Ascending aorta (tissue), 2 donors: Measurements from ENCODE around the gene NIFK. TPM values are rescaled to one million over a fixed set of nuclear protein-coding genes. Genes with fewer than 3 reads are reported as not detected.
A peak's percentile ranks its signal among the peaks of the same experiment; 100 is the strongest.
"Not testable (repeated sequence)": the region's sequence is repeated elsewhere in the genome, so short reads cannot be mapped to it uniquely, and the experiment has no call there.

ENCODE experiments used
- DNase-seq, 2 donors: peaks; one replicate each; pipeline ENCODE4 v3.0.0-alpha.2; 2019; ENCODE audit warnings: low spot score in 2 of 2
- H3K27ac ChIP-seq, 2 donors: fragments of 200-600 bp; sonication (generic); one replicate each; pipeline ENCODE4 v1.5.1; 2016 to 2017; ENCODE audit warnings: mild to moderate bottlenecking in 1 of 2
- H3K27me3 ChIP-seq: fragments of 200-600 bp; sonication (generic); one replicate; pipeline ENCODE4 v1.5.1; 2017
- H3K36me3 ChIP-seq, 2 donors: fragments of 200-600 bp; sonication (generic); one replicate each; pipeline ENCODE4 v1.5.1; 2016
- H3K4me1 ChIP-seq, 2 donors: fragments of 200-600 bp; sonication (generic); one replicate each; pipeline ENCODE4 v1.5.1; 2016 to 2017; ENCODE audit warnings: mild to moderate bottlenecking in 1 of 2
- H3K4me3 ChIP-seq, 2 donors: fragments of 200-600 bp; sonication (generic); one replicate each; pipeline ENCODE4 v1.5.1; 2016 to 2017; ENCODE audit warnings: mild to moderate bottlenecking in 1 of 2
- H3K9me3 ChIP-seq, 2 donors: fragments of 200-600 bp; sonication (generic); one replicate each; pipeline ENCODE4 v1.5.1; 2016
- CTCF ChIP-seq, 3 experiments: fragments of 200-600 bp in 2 of 3; fragments of 450-650 bp in 1 of 3; sonication (generic) in 2 of 3; IDR thresholded peaks; one replicate each; pipeline ENCODE4 v1.5.1; 2016 to 2019; ENCODE audit warnings: antibody characterized with exemption in 3 of 3, mild to moderate bottlenecking in 1 of 3, moderate library complexity in 1 of 3
- intact Hi-C: fragments of 100-400 bp; cut with DNase I; formaldehyde crosslinking; loops from one replicate; pipeline ENCODE4 v1.15.1; 2023
- total RNA-seq: library from RNA; depleted of rRNA; stranded (reverse); fragments of >200 nt; gene quantifications from one replicate; pipeline ENCODE4 v1.1.0, GENCODE V29; 2016

NIFK gene
- total RNA-seq, 1 donor from 2014 or later = 31.9 TPM

DNA sequence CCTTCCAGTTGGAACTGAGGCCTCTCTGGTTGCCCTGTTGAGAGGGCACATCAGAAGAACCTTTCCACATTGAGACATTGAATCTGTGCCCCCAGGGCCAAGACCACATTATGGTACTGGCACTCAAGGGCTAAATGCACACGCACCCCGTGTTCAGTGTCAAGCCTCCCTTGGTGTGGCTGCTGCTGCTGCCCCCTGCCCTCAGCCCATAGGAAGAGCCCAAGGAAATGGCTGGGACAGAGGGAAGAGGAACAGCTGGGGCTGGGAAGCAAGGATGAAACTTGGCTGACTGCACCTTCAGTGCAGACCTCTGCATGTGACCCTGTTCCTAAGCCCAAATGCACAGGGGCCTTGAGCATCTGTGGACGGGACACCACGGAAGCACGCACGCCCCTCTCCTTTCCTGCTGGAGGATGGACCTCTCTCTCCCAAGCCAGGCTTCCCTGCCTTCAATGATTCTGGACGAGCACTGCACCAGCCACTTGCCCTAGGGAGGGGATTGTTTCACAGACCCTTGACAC, 40.2 kb downstream of the NIFK start:
- no peak for DNase-seq
- intact Hi-C loops = no loop called here
- Histone ChIP-seq H3K4me3 (no peak overlapping the region), H3K9me3 (no peaks in the 10 kb centered on the region), H3K36me3 (no peaks in the 10 kb centered on the region), H3K27ac (no peak overlapping the region), H3K4me1 (peaks cover 0 to 20% of the 10 kb centered on the region in 2 donors), H3K27me3 (no peaks in the 10 kb centered on the region)
- no peak for TF ChIP-seq CTCF (IDR thresholded peaks at IDR 0.05)

- Histone ChIP-seq H3K27me3 (no peaks in the 10 kb centered on the region), H3K27ac (peak overlapping the region; percentile 58 to 66), H3K36me3 (no peaks in the 10 kb centered on the region), H3K4me1 (peaks cover 0 to 16% of the 10 kb centered on the region in 2 donors), H3K9me3 (no peaks in the 10 kb centered on the region), H3K4me3 (no peak overlapping the region)
- DNase-seq = no peak
- TF ChIP-seq CTCF (IDR thresholded peaks at IDR 0.05) = no peak
- intact Hi-C loops = no loop called here
Measured at GRCh38 chr2:121695171-121695451, 41.6 kb downstream of the NIFK start.

DNA sequence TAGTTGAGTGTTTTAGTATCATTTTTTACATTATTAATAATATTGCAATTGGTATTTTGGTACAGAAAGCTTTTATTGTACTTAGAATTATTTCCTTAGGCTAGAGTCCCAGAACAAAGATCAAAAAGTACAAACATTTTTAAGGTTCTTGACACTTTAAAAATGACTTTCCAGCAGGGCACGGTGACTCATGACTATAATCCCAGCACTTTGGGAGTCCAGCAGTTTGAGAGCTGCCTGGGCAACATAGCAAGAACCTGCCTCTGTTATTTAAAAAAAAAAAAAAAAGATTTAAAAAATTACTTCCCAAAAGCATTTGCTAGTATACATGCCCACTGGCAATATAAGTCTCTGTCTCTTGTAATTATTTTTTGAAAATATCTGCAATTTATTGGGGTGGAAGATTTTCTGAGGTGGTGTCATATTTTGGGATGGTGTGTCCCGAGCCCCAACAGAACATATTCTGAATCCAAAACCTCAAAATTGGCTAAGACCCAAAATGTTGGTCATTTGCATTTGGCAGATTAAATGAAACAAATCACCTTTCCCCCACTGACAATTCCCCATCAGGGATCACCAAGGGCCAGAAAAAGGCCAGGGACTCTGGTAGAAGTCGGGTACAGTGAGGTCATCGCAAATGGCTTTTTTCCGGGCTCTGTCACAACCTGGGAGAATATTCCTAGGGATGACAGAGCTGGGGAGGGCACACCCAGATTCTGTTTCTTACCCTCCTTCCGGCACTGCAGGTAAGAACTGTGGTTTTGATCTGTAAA, 42.1 kb downstream of the NIFK start:
- H3K9me3 ChIP-seq = no peaks in the 10 kb centered on the region
- peak overlapping the region; percentile 58 to 66 for H3K27ac ChIP-seq
- H3K4me3 ChIP-seq = no peak overlapping the region
- no peaks in the 10 kb centered on the region for H3K27me3 ChIP-seq
- intact Hi-C loops = loop anchor here (5.0 kb wide), 1 partner anchor 42 kb away; no protein-coding TSS in a partner anchor
- peak in 1 of 2 donors; percentile 69 for DNase-seq
- peaks cover 0 to 11% of the 10 kb centered on the region in 2 donors for H3K4me1 ChIP-seq
- no peaks in the 10 kb centered on the region for H3K36me3 ChIP-seq
- no peak for TF ChIP-seq CTCF (IDR thresholded peaks at IDR 0.05)

DNA sequence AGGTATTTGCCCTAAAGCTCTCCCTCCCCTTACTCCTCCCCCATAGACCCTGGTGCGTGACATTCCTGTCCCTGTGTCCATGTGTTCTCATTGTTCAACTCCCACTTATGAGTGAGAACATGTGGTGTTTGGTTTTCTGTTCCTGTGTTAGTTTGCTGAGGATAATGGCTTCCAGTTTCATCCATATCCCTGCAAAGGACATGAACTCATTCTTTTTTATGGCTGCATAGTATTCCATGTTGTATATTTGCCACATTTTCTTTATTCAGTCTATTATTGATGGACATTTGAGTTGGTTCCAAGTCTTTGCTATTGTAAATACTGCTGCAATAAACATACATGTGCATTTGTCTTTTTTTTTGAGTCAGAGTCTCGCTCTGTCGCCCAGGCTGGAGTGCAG, 46.1 kb downstream of the NIFK start:
- not testable (repeated sequence) for H3K27ac ChIP-seq, DNase-seq, H3K4me3 ChIP-seq, H3K27me3 ChIP-seq, H3K36me3 ChIP-seq, H3K9me3 ChIP-seq, H3K4me1 ChIP-seq
- intact Hi-C loops = loop anchor here (5.0 kb wide), 1 partner anchor 38 kb away; no protein-coding TSS in a partner anchor

DNA sequence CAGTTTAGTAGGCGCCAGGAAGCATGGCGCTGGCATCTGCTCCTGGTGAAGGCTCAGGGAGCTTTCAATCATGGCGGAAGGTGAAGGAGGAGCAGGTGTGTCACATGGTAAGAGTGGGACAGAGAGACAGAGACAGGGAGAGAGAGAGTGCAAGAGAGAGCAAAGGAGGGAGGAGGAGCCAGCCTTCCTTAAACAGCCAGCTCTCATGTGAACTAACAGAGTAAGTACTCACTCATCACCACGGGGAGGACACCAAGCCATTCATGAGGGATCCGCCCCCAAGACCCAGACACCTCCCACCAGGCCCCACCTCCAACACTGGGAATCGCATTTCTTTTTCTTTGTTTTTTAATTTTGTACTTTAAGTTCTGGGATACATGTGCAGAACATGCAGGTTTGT, 46.6 kb downstream of the NIFK start:
- intact Hi-C loops = loop anchor here (5.0 kb wide), 1 partner anchor 38 kb away; no protein-coding TSS in a partner anchor
- TF ChIP-seq CTCF (IDR thresholded peaks at IDR 0.05) = no peak

DNA sequence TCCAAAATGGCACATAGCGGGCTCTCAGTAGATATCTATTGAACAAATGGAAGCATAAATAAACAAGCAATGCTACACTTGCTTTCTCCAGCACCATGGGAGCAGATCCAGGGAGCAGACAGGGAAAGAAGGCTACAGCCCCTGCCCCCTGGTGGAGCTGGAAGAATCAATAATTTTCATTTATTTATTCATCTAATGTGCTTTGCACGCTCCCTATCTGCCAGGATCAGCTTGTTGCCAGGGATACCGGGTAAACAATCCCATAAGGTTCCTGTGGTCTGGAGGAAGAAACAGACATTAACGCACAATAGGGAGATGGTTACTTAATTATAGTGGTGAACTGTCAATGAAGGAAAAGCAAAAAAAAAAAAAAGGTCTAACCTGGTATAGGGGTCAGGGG, 47.3 kb downstream of the NIFK start:
- DNase-seq = no peak
- H3K36me3 ChIP-seq = no peaks in the 10 kb centered on the region
- no peaks in the 10 kb centered on the region for H3K9me3 ChIP-seq
- no peak for TF ChIP-seq CTCF (IDR thresholded peaks at IDR 0.05)
- H3K4me1 ChIP-seq = peaks cover 0 to 4% of the 10 kb centered on the region in 2 donors
- no peaks in the 10 kb centered on the region for H3K27me3 ChIP-seq
- H3K4me3 ChIP-seq = no peak overlapping the region
- intact Hi-C loops = no loop called here
- no peak overlapping the region for H3K27ac ChIP-seq

More for the DNA sequence above, 46.6 kb downstream of the NIFK start:
- Histone ChIP-seq H3K27me3 (no peaks in the 10 kb centered on the region), H3K36me3 (no peaks in the 10 kb centered on the region), H3K9me3 (no peaks in the 10 kb centered on the region), H3K4me3 (no peak overlapping the region), H3K27ac (no peak overlapping the region), H3K4me1 (peaks cover 0 to 7% of the 10 kb centered on the region in 2 donors)
- no peak for DNase-seq
